Endothelial cell (in vitro differentiated cells): ENCODE data around the gene SLC26A2. TPM values are rescaled to one million over a fixed set of nuclear protein-coding genes. Genes with fewer than 3 reads are reported as not detected.
"Not testable (repeated sequence)": the region's sequence is repeated elsewhere in the genome, so short reads cannot be mapped to it uniquely, and the experiment has no call there.

ENCODE experiments used
- DNase-seq: peaks from one replicate; pipeline ENCODE4 v3.0.0; 2021; ENCODE audit warnings: low spot score
- H3K27ac Mint-ChIP-seq: one replicate; pipeline ENCODE4 v1.8.0; 2021; ENCODE audit warnings: mixed read lengths, inconsistent platforms; ENCODE audit not compliant: unreplicated experiment
- H3K27me3 Mint-ChIP-seq: one replicate; pipeline ENCODE4 v1.8.0; 2021; ENCODE audit warnings: mild to moderate bottlenecking, moderate library complexity, mixed read lengths, inconsistent platforms; ENCODE audit not compliant: unreplicated experiment
- H3K36me3 Mint-ChIP-seq: one replicate; pipeline ENCODE4 v1.8.0; 2021; ENCODE audit warnings: mild to moderate bottlenecking, low read depth, mixed read lengths, inconsistent platforms; ENCODE audit not compliant: unreplicated experiment
- H3K4me1 Mint-ChIP-seq: one replicate; pipeline ENCODE4 v1.8.0; 2021; ENCODE audit warnings: mild to moderate bottlenecking, mixed read lengths, inconsistent platforms; ENCODE audit not compliant: unreplicated experiment
- H3K4me3 Mint-ChIP-seq: one replicate; pipeline ENCODE4 v1.8.0; 2021; ENCODE audit warnings: mild to moderate bottlenecking, mixed read lengths, inconsistent platforms; ENCODE audit not compliant: unreplicated experiment
- H3K9me3 Mint-ChIP-seq: one replicate; pipeline ENCODE4 v1.8.0; 2021; ENCODE audit warnings: mixed read lengths, inconsistent platforms; ENCODE audit not compliant: unreplicated experiment
- total RNA-seq: library from RNA; stranded (reverse); fragmentation: NEBNext Ultra II Directional; extraction: Animal tissue kit (Norgen Biotek cat#: 25700); gene quantifications from one replicate; pipeline ENCODE4 v1.2.1, GENCODE V29; 2021; ENCODE audit not compliant: unreplicated experiment
- TF ChIP-seq, protein P1 (sequence below): fragments of 200-600 bp; sonication (generic); IDR thresholded peaks from one replicate; pipeline ENCODE4 v1.5.0; 2021; ENCODE audit warnings: antibody characterized with exemption; ENCODE audit not compliant: unreplicated experiment

Gene SLC26A2
- total RNA-seq, 1 donor from 2014 or later = 22.2 TPM

DNA sequence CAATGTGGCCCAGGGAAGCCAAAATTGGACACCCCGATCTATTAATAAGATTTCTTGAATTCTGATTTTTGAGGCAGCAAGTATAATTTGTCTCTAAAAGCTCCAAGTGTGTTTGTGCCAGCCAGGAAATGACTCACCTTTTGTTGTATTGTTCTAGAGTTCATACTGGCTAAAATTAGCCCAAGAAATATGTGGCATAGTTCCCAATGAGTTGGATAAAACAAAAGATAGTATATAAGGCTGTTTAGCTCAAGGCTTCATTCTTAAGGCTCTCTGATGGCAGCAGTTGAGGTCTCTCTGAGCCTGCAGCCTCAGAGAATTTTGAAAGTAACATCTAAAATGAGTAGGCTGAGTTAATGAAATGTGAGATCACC is 61.6 kb downstream of the SLC26A2 start:
- no peak for DNase-seq
- Mint-ChIP-seq H3K9me3 (no peaks in the 10 kb centered on the region), H3K4me1 (peaks cover 16% of the 10 kb centered on the region), H3K36me3 (peaks cover 15% of the 10 kb centered on the region), H3K27me3 (no peaks in the 10 kb centered on the region), H3K4me3 (peak overlapping the region; percentile 43), H3K27ac (peak overlapping the region; percentile 95)
- TF ChIP-seq, protein P1, sequence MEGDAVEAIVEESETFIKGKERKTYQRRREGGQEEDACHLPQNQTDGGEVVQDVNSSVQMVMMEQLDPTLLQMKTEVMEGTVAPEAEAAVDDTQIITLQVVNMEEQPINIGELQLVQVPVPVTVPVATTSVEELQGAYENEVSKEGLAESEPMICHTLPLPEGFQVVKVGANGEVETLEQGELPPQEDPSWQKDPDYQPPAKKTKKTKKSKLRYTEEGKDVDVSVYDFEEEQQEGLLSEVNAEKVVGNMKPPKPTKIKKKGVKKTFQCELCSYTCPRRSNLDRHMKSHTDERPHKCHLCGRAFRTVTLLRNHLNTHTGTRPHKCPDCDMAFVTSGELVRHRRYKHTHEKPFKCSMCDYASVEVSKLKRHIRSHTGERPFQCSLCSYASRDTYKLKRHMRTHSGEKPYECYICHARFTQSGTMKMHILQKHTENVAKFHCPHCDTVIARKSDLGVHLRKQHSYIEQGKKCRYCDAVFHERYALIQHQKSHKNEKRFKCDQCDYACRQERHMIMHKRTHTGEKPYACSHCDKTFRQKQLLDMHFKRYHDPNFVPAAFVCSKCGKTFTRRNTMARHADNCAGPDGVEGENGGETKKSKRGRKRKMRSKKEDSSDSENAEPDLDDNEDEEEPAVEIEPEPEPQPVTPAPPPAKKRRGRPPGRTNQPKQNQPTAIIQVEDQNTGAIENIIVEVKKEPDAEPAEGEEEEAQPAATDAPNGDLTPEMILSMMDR = no peak

DNA sequence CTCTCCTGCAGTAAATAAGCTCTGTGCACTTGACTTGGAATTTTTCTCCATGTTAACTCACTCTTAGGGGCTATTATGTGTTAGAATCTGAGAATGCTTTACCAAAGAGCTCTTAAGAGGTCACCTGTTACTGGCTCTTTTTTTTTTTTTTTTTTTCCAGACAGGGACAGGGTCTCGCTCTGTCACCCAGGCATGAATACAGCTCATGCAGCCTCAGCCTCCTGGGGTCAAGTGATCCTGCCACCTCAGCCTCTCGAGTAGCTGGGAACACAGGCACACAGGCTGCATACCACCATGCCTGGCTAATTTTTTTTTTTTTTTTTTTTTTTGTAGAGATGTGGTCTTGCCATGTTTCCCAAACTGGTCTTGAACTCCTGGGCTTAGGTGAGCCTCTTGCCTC is 62.1 kb downstream of the SLC26A2 start:
- Mint-ChIP-seq H3K27ac (peak overlapping the region; percentile 36), H3K27me3 (no peaks in the 10 kb centered on the region), H3K36me3 (peaks cover 15% of the 10 kb centered on the region), H3K9me3 (no peaks in the 10 kb centered on the region), H3K4me1 (peaks cover 16% of the 10 kb centered on the region), H3K4me3 (no peak overlapping the region)
- no peak for DNase-seq
- TF ChIP-seq, protein P1 = no peak

DNA sequence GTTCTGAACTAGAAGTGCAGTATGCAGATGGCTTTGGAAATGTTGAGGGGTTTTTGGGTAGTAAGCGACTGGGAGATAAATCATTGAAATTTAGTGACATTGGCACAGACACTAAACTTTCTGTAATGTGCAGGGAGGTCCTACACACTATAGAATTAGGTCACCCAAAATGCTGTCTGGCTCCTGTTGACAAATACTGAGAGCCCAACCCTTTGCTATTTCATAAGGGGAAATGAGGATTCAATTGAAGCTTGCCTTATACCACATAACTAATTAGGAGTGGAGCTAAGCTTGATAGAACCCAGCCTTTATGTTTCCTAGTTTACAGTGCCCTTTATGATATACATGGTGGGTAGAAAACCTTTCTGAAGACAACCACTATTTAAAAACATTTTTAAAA is 62.6 kb downstream of the SLC26A2 start:
- peaks cover 19% of the 10 kb centered on the region for H3K36me3 Mint-ChIP-seq
- H3K9me3 Mint-ChIP-seq = no peaks in the 10 kb centered on the region
- H3K4me1 Mint-ChIP-seq = peaks cover 16% of the 10 kb centered on the region
- DNase-seq = no peak
- H3K27me3 Mint-ChIP-seq = no peaks in the 10 kb centered on the region
- H3K4me3 Mint-ChIP-seq = no peak overlapping the region
- H3K27ac Mint-ChIP-seq = no peak overlapping the region
- TF ChIP-seq, protein P1 = no peak

DNA sequence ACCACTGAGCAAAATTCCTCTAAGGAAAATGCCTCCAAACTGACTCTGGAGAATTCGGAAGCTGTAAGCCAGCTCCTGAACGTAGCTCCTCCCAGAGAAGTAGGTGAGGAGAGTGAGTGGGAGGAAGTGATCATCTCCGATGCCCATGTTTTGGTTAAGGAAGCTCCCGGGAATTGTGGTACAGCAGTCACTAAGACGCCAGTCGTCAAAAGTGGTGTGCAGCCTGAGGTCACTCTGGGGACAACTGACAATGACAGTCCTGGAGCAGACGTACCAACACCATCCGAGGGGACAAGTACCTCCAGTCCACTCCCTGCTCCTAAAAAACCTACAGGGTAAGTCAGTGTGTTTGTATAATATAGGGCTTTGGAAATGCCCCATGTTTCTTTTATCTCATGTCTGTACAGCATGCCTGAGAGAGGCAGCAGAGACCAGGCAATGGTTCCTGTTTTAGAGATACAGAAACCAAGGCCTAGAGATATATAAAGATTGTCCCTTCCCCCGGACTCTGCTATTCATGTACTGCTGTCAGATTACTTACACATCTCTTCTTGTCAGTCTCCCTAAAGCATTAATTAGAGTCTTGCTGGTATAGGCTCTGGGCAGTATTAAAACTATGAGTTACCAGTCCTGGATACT is 63.9 kb downstream of the SLC26A2 start:
- H3K27ac Mint-ChIP-seq = no peak overlapping the region
- DNase-seq = no peak
- H3K27me3 Mint-ChIP-seq = no peaks in the 10 kb centered on the region
- peaks cover 13% of the 10 kb centered on the region for H3K36me3 Mint-ChIP-seq
- H3K4me3 Mint-ChIP-seq = no peak overlapping the region
- TF ChIP-seq, protein P1 = no peak
- no peaks in the 10 kb centered on the region for H3K9me3 Mint-ChIP-seq
- H3K4me1 Mint-ChIP-seq = peaks cover 16% of the 10 kb centered on the region

DNA sequence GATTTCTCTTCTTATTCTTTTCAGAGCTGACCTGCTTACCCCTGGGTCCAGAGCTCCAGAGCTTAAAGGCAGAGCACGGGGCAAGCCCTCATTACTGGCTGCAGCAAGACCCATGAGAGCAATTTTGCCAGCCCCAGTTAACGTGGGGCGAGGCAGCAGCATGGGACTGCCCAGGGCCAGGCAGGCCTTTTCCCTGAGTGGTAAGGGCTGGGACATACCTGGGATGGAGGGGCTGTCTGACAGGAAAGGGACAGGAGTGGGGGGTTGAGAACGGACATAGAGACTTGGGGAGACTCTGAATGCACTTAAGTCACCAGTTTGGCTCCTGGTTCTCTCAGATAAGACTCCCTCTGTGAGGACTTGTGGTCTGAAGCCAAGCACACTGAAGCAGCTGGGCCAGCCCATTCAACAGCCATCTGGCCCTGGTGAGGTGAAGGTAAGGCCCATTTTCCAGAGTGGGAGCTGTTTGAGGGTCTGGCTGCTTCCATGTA is 66.2 kb downstream of the SLC26A2 start:
- H3K4me3 Mint-ChIP-seq = no peak overlapping the region
- H3K9me3 Mint-ChIP-seq = no peaks in the 10 kb centered on the region
- peak overlapping the region; percentile 48 for H3K27ac Mint-ChIP-seq
- no peaks in the 10 kb centered on the region for H3K27me3 Mint-ChIP-seq
- H3K4me1 Mint-ChIP-seq = peaks cover 9% of the 10 kb centered on the region
- H3K36me3 Mint-ChIP-seq = peaks cover 20% of the 10 kb centered on the region
- TF ChIP-seq, protein P1 = no peak
- DNase-seq = no peak

DNA sequence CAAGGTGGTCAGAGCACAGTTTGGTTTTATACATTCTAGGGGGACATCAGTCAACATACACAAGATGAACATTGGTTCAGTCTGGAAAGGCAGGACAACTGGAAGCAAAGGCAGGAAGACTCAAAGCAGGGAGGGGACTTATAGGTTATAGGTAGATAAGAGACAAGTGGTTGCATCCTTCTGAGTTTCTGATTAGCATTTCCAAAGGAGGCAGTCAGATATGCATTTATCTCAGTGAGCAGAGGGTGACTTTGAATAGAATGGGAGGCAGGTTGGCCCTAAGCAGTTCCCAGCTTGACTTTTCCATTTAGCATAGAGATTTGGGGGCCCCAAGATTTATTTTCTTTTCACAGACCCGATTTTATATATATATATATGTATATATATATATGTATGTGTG is 67.5 kb downstream of the SLC26A2 start:
- peaks cover 23% of the 10 kb centered on the region for H3K36me3 Mint-ChIP-seq
- H3K4me1 Mint-ChIP-seq, H3K4me3 Mint-ChIP-seq, H3K27ac Mint-ChIP-seq, DNase-seq, H3K27me3 Mint-ChIP-seq, H3K9me3 Mint-ChIP-seq: not testable (repeated sequence)
